Measurements from ENCODE around the gene PLEKHG4.
A peak's percentile ranks its signal among the peaks of the same experiment; 100 is the strongest.

Gene PLEKHG4

GRCh38 chr16:67256701-67257230 lies 22.6 kb upstream of the PLEKHG4 start:
- no peak overlapping the region for H4K8ac ChIP-seq (ENCODE audit: low read length)
- no peak overlapping the region for H3K9ac ChIP-seq (ENCODE audit: low read length)
- H3K36me3 ChIP-seq (ENCODE audit: control insufficient read depth in 1 of 2, insufficient read depth in 2 of 2, low read depth in 1 of 2, low read length in 2 of 2): peaks cover 27 to 64% of the 10 kb centered on the region in 2 experiments
- peaks cover 2% of the 10 kb centered on the region for H3K4me1 ChIP-seq (ENCODE audit: control insufficient read depth, insufficient read depth, low read depth, low read length)
- H2BK15ac ChIP-seq (ENCODE audit: low read depth, poor library complexity, severe bottlenecking): no peak overlapping the region
- H3K18ac ChIP-seq (ENCODE audit: low read depth in 1 of 2, low read length in 2 of 2): no peak overlapping the region
- WGBS: 95% methylated on average over 11 of the region's 11 CpGs
- H3K14ac ChIP-seq (ENCODE audit: low read length in 2 of 2): no peak overlapping the region
- H3K9me3 ChIP-seq (ENCODE audit: control insufficient read depth, low read length): no peaks in the 10 kb centered on the region
- H2AFZ ChIP-seq (ENCODE audit: low read depth, low read length): no peak overlapping the region
- no peak overlapping the region for H4K91ac ChIP-seq (ENCODE audit: low read length)
- no peak overlapping the region for H3K4me2 ChIP-seq (ENCODE audit: low read length, poor library complexity, severe bottlenecking)
- no peak overlapping the region for H3K4me3 ChIP-seq (ENCODE audit: insufficient read depth in 1 of 2, low read depth in 1 of 2, low read length in 2 of 2)
- no peaks in the 10 kb centered on the region for H3K79me1 ChIP-seq (replicated peaks; ENCODE audit: low read length, poor library complexity, severe bottlenecking)
- no peak overlapping the region for H3K23ac ChIP-seq (ENCODE audit: low read length in 2 of 2)
- DNase-seq: no peak
- no peak overlapping the region for H2BK120ac ChIP-seq (ENCODE audit: low read depth, low read length)
- H3K27ac ChIP-seq (ENCODE audit: low read length, poor library complexity, severe bottlenecking): no peak overlapping the region
- H3K4ac ChIP-seq (ENCODE audit: low read depth in 1 of 2, low read length in 2 of 2): no peak overlapping the region
- H2BK5ac ChIP-seq (ENCODE audit: low read depth, low read length, poor library complexity, severe bottlenecking): no peak overlapping the region
- H3K27me3 ChIP-seq (ENCODE audit: control insufficient read depth in 1 of 2, insufficient read depth in 1 of 2, low read length in 2 of 2): no peaks in the 10 kb centered on the region
- no peak overlapping the region for H2AK5ac ChIP-seq (ENCODE audit: low read length, severe bottlenecking)
- no peak overlapping the region for H2BK12ac ChIP-seq (ENCODE audit: low read length in 2 of 2)

- Histone ChIP-seq H3K4me2 (ENCODE audit: low read length, poor library complexity, severe bottlenecking) (no peak overlapping the region), H4K8ac (ENCODE audit: low read length) (no peak overlapping the region)
- WGBS: 84% methylated on average over 4 of the region's 4 CpGs
These were observed 21.7 kb upstream of the PLEKHG4 start for GRCh38 chr16:67257486-67258160.

DNA sequence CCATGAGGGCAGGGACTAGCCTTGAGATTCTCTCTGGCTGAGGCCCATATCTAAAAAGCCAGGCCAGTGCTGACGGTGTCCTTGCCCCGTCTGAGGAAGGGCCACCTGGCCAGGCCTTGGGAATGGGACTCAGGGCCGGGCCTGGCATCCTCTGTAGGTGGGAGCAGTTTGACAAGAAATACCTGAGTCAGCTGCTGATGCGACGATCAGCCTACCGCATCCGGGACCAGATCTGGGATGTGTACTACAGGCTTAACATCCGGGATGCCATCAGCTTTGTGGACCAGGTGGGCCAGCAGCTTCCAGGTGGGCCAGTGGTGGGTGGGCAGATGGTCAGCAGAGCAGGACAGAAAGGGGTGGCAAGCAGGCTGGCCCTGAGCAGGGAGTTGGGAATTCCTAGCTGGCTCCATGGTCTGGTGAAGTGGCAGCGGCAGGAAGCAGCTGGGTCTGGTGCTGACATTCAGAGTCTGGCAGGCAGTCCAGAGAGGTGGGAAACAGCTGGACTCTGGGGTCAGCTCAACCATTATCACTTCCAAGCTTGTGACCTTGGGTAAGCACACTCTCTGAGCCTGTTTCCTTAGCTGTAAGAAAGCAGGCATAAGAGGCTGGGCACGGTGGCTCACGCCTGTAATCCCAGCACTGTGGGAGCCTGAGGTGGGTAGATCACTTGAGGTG lies 21.0 kb upstream of the PLEKHG4 start:
- H4K8ac ChIP-seq (ENCODE audit: low read length): no peak overlapping the region
- 97% methylated on average over 11 of the region's 11 CpGs for WGBS
- H3K9ac ChIP-seq (ENCODE audit: low read length): peak overlapping the region; percentile 27

More at GRCh38 chr16:67257486-67258160, 21.7 kb upstream of the PLEKHG4 start:
- Histone ChIP-seq H3K27me3 (ENCODE audit: control insufficient read depth in 1 of 2, insufficient read depth in 1 of 2, low read length in 2 of 2) (no peaks in the 10 kb centered on the region), H3K4me1 (ENCODE audit: control insufficient read depth, insufficient read depth, low read depth, low read length) (peaks cover 1% of the 10 kb centered on the region), H2BK5ac (ENCODE audit: low read depth, low read length, poor library complexity, severe bottlenecking) (no peak overlapping the region), H3K14ac (ENCODE audit: low read length in 2 of 2) (peak overlapping the region in 1 of 2 experiments; percentile 7), H3K4me3 (ENCODE audit: insufficient read depth in 1 of 2, low read depth in 1 of 2, low read length in 2 of 2) (no peak overlapping the region), H3K23ac (ENCODE audit: low read length in 2 of 2) (no peak overlapping the region), H3K27ac (ENCODE audit: low read length, poor library complexity, severe bottlenecking) (no peak overlapping the region), H2AFZ (ENCODE audit: low read depth, low read length) (no peak overlapping the region), H3K9ac (ENCODE audit: low read length) (peak overlapping the region; percentile 27), H2AK5ac (ENCODE audit: low read length, severe bottlenecking) (no peak overlapping the region), H3K9me3 (ENCODE audit: control insufficient read depth, low read length) (no peaks in the 10 kb centered on the region), H3K18ac (ENCODE audit: low read depth in 1 of 2, low read length in 2 of 2) (no peak overlapping the region), H4K91ac (ENCODE audit: low read length) (no peak overlapping the region), H2BK15ac (ENCODE audit: low read depth, poor library complexity, severe bottlenecking) (peak overlapping the region; percentile 1), H2BK120ac (ENCODE audit: low read depth, low read length) (no peak overlapping the region), H3K36me3 (ENCODE audit: control insufficient read depth in 1 of 2, insufficient read depth in 2 of 2, low read depth in 1 of 2, low read length in 2 of 2) (peaks cover 25 to 70% of the 10 kb centered on the region in 2 experiments), H3K79me1 (replicated peaks; ENCODE audit: low read length, poor library complexity, severe bottlenecking) (no peaks in the 10 kb centered on the region), H3K4ac (ENCODE audit: low read depth in 1 of 2, low read length in 2 of 2) (no peak overlapping the region), H2BK12ac (ENCODE audit: low read length in 2 of 2) (no peak overlapping the region)
- no peak for DNase-seq

GRCh38 chr16:67259705-67260104 lies 19.6 kb upstream of the PLEKHG4 start:
- Histone ChIP-seq H2AK5ac (ENCODE audit: low read length, severe bottlenecking) (no peak overlapping the region), H3K9ac (ENCODE audit: low read length) (no peak overlapping the region), H3K23ac (ENCODE audit: low read length in 2 of 2) (no peak overlapping the region), H3K18ac (ENCODE audit: low read depth in 1 of 2, low read length in 2 of 2) (no peak overlapping the region), H3K4me3 (ENCODE audit: insufficient read depth in 1 of 2, low read depth in 1 of 2, low read length in 2 of 2) (no peak overlapping the region), H3K9me3 (ENCODE audit: control insufficient read depth, low read length) (no peaks in the 10 kb centered on the region), H3K14ac (ENCODE audit: low read length in 2 of 2) (peak overlapping the region in 1 of 2 experiments; percentile 1), H4K8ac (ENCODE audit: low read length) (no peak overlapping the region), H2BK120ac (ENCODE audit: low read depth, low read length) (no peak overlapping the region), H2AFZ (ENCODE audit: low read depth, low read length) (no peak overlapping the region), H3K4me1 (ENCODE audit: control insufficient read depth, insufficient read depth, low read depth, low read length) (no peaks in the 10 kb centered on the region), H3K36me3 (ENCODE audit: control insufficient read depth in 1 of 2, insufficient read depth in 2 of 2, low read depth in 1 of 2, low read length in 2 of 2) (peaks cover 21 to 56% of the 10 kb centered on the region in 2 experiments), H2BK15ac (ENCODE audit: low read depth, poor library complexity, severe bottlenecking) (no peak overlapping the region), H2BK12ac (ENCODE audit: low read length in 2 of 2) (no peak overlapping the region), H3K79me1 (replicated peaks; ENCODE audit: low read length, poor library complexity, severe bottlenecking) (no peaks in the 10 kb centered on the region), H3K4ac (ENCODE audit: low read depth in 1 of 2, low read length in 2 of 2) (no peak overlapping the region), H2BK5ac (ENCODE audit: low read depth, low read length, poor library complexity, severe bottlenecking) (no peak overlapping the region), H3K27me3 (ENCODE audit: control insufficient read depth in 1 of 2, insufficient read depth in 1 of 2, low read length in 2 of 2) (peaks cover 0 to 4% of the 10 kb centered on the region in 2 experiments), H3K4me2 (ENCODE audit: low read length, poor library complexity, severe bottlenecking) (no peak overlapping the region), H3K27ac (ENCODE audit: low read length, poor library complexity, severe bottlenecking) (no peak overlapping the region), H4K91ac (ENCODE audit: low read length) (peak overlapping the region; percentile 43)
- no peak for DNase-seq
- WGBS: 98% methylated on average over 11 of the region's 12 CpGs

More for the DNA sequence above, 21.0 kb upstream of the PLEKHG4 start:
- Histone ChIP-seq H3K4me1 (ENCODE audit: control insufficient read depth, insufficient read depth, low read depth, low read length) (no peaks in the 10 kb centered on the region), H2AK5ac (ENCODE audit: low read length, severe bottlenecking) (no peak overlapping the region), H2AFZ (ENCODE audit: low read depth, low read length) (no peak overlapping the region), H3K36me3 (ENCODE audit: control insufficient read depth in 1 of 2, insufficient read depth in 2 of 2, low read depth in 1 of 2, low read length in 2 of 2) (peaks cover 21 to 67% of the 10 kb centered on the region in 2 experiments), H3K27ac (ENCODE audit: low read length, poor library complexity, severe bottlenecking) (no peak overlapping the region), H3K4me3 (ENCODE audit: insufficient read depth in 1 of 2, low read depth in 1 of 2, low read length in 2 of 2) (no peak overlapping the region), H3K23ac (ENCODE audit: low read length in 2 of 2) (no peak overlapping the region), H3K4me2 (ENCODE audit: low read length, poor library complexity, severe bottlenecking) (no peak overlapping the region), H4K91ac (ENCODE audit: low read length) (no peak overlapping the region), H2BK120ac (ENCODE audit: low read depth, low read length) (no peak overlapping the region), H2BK5ac (ENCODE audit: low read depth, low read length, poor library complexity, severe bottlenecking) (no peak overlapping the region), H3K9me3 (ENCODE audit: control insufficient read depth, low read length) (no peaks in the 10 kb centered on the region), H3K18ac (ENCODE audit: low read depth in 1 of 2, low read length in 2 of 2) (no peak overlapping the region), H3K4ac (ENCODE audit: low read depth in 1 of 2, low read length in 2 of 2) (no peak overlapping the region), H3K79me1 (replicated peaks; ENCODE audit: low read length, poor library complexity, severe bottlenecking) (no peaks in the 10 kb centered on the region), H2BK15ac (ENCODE audit: low read depth, poor library complexity, severe bottlenecking) (no peak overlapping the region), H3K14ac (ENCODE audit: low read length in 2 of 2) (no peak overlapping the region), H3K27me3 (ENCODE audit: control insufficient read depth in 1 of 2, insufficient read depth in 1 of 2, low read length in 2 of 2) (peaks cover 0 to 4% of the 10 kb centered on the region in 2 experiments), H2BK12ac (ENCODE audit: low read length in 2 of 2) (no peak overlapping the region)
- no peak for DNase-seq

Measured in mesenchymal stem cell (in vitro differentiated cells and primary cell).